ENCODE data around the gene PMPCA. TPM values are rescaled to one million over a fixed set of nuclear protein-coding genes. Genes with fewer than 3 reads are reported as not detected.
A peak's percentile ranks its signal among the peaks of the same experiment; 100 is the strongest.

PMPCA gene
- total and polyA plus RNA-seq, 2 of the 13 experiments (the other 11 are each of a cell fraction or from before 2014, with no cell fraction given) = 70.2 to 88.4 TPM

GRCh38 chr9:136363949-136364748 lies 46.3 kb upstream of the PMPCA start (continued):
- peak; percentile 19; the same call in 1 of the 2 replicates for TF ChIP-seq ZNF687 (CRISPR knock-in tag; IDR thresholded peaks at IDR 0.05)
- no peak for TF ChIP-seq HNF4A (CRISPR knock-in tag; IDR thresholded peaks at IDR 0.05)
- no peak for TF ChIP-seq ZBTB20 (CRISPR knock-in tag; IDR thresholded peaks at IDR 0.05; ENCODE audit: borderline replicate concordance, low read depth)
- no peak for TF ChIP-seq ISL2 (CRISPR knock-in tag; IDR thresholded peaks at IDR 0.05)
- no peak for TF ChIP-seq RELA (CRISPR knock-in tag; IDR thresholded peaks at IDR 0.05)
- no peak for TF ChIP-seq ZNF280D (CRISPR knock-in tag; IDR thresholded peaks at IDR 0.05)
- TF ChIP-seq JUNB (CRISPR knock-in tag; IDR thresholded peaks at IDR 0.05; ENCODE audit: borderline replicate concordance) = no peak
- no peak; the same call in 1 of the 2 replicates for TF ChIP-seq BCL6 (CRISPR knock-in tag; IDR thresholded peaks at IDR 0.05)
- no peak for TF ChIP-seq ZNF781 (CRISPR knock-in tag; IDR thresholded peaks at IDR 0.05; ENCODE audit: borderline replicate concordance, not compliant biosample characterization)
- no peak for TF ChIP-seq ZNF552 (CRISPR knock-in tag; IDR thresholded peaks at IDR 0.05; ENCODE audit: borderline replicate concordance)
- 0 out of 4 replicates have a peak, but pooled peaks of 1 of the 2 experiments have one; percentile 25 for TF ChIP-seq ATF4 (CRISPR knock-in tag; IDR thresholded peaks at IDR 0.05)
- TF ChIP-seq ZNF615 (CRISPR knock-in tag; IDR thresholded peaks at IDR 0.05; ENCODE audit: borderline replicate concordance) = no peak
- no peak for TF ChIP-seq ZHX1 (CRISPR knock-in tag; IDR thresholded peaks at IDR 0.05; ENCODE audit: low read depth)
- no peak for TF ChIP-seq SUZ12 (IDR thresholded peaks at IDR 0.05; ENCODE audit: low read depth, low read length)

All from HepG2 (cell line).